ENCODE data around the gene CDCA8.

DNA sequence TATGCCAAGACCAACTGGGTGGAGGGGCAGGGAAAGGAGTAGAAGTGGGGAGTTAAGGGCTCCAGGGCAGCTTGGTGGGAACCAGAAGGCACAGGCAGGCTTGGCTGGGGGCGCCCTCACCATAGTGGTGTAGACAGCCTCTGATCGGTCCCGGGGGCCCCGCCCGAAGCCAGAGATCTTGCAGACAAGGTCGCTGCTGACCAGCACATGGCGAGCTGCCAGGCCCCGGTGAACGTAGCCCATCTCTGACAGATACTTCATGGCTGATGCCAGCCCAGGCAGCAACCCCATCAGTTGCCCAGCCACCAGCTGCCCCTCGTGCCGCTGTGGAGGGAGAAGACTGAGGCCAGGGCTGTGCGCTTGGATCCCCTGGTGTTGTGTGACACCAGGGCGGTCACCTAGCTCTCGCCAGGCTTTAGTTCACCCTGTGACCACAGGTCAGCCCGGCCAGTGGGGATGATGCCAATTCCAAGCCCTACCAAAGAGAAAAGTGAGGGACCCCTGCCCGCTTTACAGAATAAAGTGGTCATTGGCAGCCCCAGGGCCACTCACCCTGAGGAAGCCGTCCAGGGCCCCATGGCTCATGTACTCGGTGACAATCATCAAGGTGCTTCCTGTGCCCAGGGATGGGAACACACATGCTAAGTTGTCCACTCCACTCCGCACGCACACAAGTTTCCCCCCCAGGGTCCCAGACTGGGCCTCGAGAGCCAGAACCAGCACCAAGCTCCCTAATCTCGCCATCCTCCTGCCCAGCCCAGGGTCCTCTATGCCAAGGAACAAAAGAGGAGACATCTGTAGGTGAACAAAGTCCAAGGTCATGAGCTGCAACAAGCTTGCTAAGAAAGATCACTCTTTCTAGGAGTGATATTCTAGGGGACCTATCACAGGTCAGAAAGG is 28.2 kb downstream of the CDCA8 start:
- TF ChIP-seq MYC (IDR thresholded peaks at IDR 0.05; ENCODE audit: borderline replicate concordance, low read length) (no peak), SREBF2 (IDR thresholded peaks at IDR 0.05) (no peak), EP300 (IDR thresholded peaks at IDR 0.05) (no peak), POLR2A (IDR thresholded peaks at IDR 0.05; ENCODE audit: low read length) (no peak), CHD4 (IDR thresholded peaks at IDR 0.05; ENCODE audit: borderline replicate concordance) (no peak)
- TF ChIP-seq, protein P1, sequence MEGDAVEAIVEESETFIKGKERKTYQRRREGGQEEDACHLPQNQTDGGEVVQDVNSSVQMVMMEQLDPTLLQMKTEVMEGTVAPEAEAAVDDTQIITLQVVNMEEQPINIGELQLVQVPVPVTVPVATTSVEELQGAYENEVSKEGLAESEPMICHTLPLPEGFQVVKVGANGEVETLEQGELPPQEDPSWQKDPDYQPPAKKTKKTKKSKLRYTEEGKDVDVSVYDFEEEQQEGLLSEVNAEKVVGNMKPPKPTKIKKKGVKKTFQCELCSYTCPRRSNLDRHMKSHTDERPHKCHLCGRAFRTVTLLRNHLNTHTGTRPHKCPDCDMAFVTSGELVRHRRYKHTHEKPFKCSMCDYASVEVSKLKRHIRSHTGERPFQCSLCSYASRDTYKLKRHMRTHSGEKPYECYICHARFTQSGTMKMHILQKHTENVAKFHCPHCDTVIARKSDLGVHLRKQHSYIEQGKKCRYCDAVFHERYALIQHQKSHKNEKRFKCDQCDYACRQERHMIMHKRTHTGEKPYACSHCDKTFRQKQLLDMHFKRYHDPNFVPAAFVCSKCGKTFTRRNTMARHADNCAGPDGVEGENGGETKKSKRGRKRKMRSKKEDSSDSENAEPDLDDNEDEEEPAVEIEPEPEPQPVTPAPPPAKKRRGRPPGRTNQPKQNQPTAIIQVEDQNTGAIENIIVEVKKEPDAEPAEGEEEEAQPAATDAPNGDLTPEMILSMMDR (IDR thresholded peaks at IDR 0.05), result no peak
- TF ChIP-seq, protein P2, sequence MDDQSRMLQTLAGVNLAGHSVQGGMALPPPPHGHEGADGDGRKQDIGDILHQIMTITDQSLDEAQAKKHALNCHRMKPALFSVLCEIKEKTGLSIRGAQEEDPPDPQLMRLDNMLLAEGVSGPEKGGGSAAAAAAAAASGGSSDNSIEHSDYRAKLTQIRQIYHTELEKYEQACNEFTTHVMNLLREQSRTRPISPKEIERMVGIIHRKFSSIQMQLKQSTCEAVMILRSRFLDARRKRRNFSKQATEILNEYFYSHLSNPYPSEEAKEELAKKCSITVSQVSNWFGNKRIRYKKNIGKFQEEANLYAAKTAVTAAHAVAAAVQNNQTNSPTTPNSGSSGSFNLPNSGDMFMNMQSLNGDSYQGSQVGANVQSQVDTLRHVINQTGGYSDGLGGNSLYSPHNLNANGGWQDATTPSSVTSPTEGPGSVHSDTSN (IDR thresholded peaks at IDR 0.05), result no peak
